H9 (cell line): ENCODE results near the gene CFAP157. TPM values are rescaled to one million over a fixed set of nuclear protein-coding genes. Genes with fewer than 3 reads are reported as not detected.

Source experiments
- DNase-seq: peaks from one replicate; pipeline ENCODE4 v3.0.0-alpha.2; 2017
- H2AFZ ChIP-seq: one replicate; pipeline ENCODE4 v1.6.1; 2013; ENCODE audit warnings: mild to moderate bottlenecking, low read length, control low read depth, moderate library complexity
- H2AK5ac ChIP-seq: 2 replicates; pipeline ENCODE4 v1.6.1; 2013; ENCODE audit warnings: low read length, control low read depth, mixed read lengths; ENCODE audit not compliant: insufficient read length
- H2BK120ac ChIP-seq: one replicate; pipeline ENCODE4 v1.6.1; 2013; ENCODE audit warnings: low read depth, mild to moderate bottlenecking, low read length, control low read depth, inconsistent platforms; ENCODE audit not compliant: poor library complexity, severe bottlenecking
- H2BK12ac ChIP-seq: 2 replicates; pipeline ENCODE4 v1.6.1; 2013; ENCODE audit warnings: low read length, control low read depth, mixed read lengths, low read depth; ENCODE audit not compliant: insufficient read length
- H2BK15ac ChIP-seq: 2 replicates; pipeline ENCODE4 v1.6.1; 2013; ENCODE audit warnings: low read depth, low read length, control low read depth
- H2BK20ac ChIP-seq: one replicate; pipeline ENCODE4 v1.6.1; 2013; ENCODE audit warnings: low read depth, mild to moderate bottlenecking, low read length, control low read depth, inconsistent platforms; ENCODE audit not compliant: poor library complexity, severe bottlenecking
- H2BK5ac ChIP-seq: 2 replicates; pipeline ENCODE4 v1.6.1; 2013; ENCODE audit warnings: low read length, control low read depth, mixed read lengths; ENCODE audit not compliant: insufficient read length
- H3K14ac ChIP-seq: 2 replicates; pipeline ENCODE4 v1.6.1; 2013; ENCODE audit warnings: low read length, control low read depth; ENCODE audit not compliant: insufficient read depth
- H3K18ac ChIP-seq: 2 replicates; pipeline ENCODE4 v1.6.1; 2013; ENCODE audit warnings: low read depth, mild to moderate bottlenecking, mixed read lengths, low read length, control low read depth; ENCODE audit not compliant: insufficient read length
- H3K23ac ChIP-seq: 2 replicates; pipeline ENCODE4 v1.6.1; 2013; ENCODE audit warnings: low read length, control low read depth, mixed read lengths, low read depth; ENCODE audit not compliant: insufficient read length
- H3K23me2 ChIP-seq: 2 replicates; pipeline ENCODE4 v1.6.1; 2013; ENCODE audit warnings: low read depth, mild to moderate bottlenecking, mixed read lengths, low read length, control low read depth; ENCODE audit not compliant: insufficient read length, poor library complexity, severe bottlenecking
- H3K27ac ChIP-seq: 2 replicates; pipeline ENCODE4 v1.5.1; 2013; ENCODE audit warnings: low read length, control low read depth, mixed read lengths, low read depth; ENCODE audit not compliant: insufficient read length
- H3K27me3 ChIP-seq: 2 replicates; pipeline ENCODE4 v1.6.1; 2013; ENCODE audit warnings: low read length, control low read depth, inconsistent platforms; ENCODE audit not compliant: insufficient read depth
- H3K4ac ChIP-seq: 2 replicates; pipeline ENCODE4 v1.6.1; 2013; ENCODE audit warnings: low read depth, mild to moderate bottlenecking, control low read depth, inconsistent platforms, low read length, moderate library complexity
- H3K4me1 ChIP-seq: 2 replicates; pipeline ENCODE4 v1.6.1; 2013; ENCODE audit warnings: low read length, control low read depth, inconsistent platforms; ENCODE audit not compliant: insufficient read depth
- H3K4me2 ChIP-seq: 2 replicates; pipeline ENCODE4 v1.6.1; 2013; ENCODE audit warnings: low read length, control low read depth, mixed read lengths; ENCODE audit not compliant: insufficient read length, insufficient read depth
- H3K56ac ChIP-seq: 2 replicates; pipeline ENCODE4 v1.6.1; 2013; ENCODE audit warnings: low read depth, mild to moderate bottlenecking, mixed read lengths, low read length, control low read depth; ENCODE audit not compliant: insufficient read length
- H3K79me1 ChIP-seq: 2 replicates; pipeline ENCODE4 v1.6.1; 2013; ENCODE audit warnings: low read depth, mild to moderate bottlenecking, moderate library complexity, low read length, control low read depth, inconsistent platforms; ENCODE audit not compliant: insufficient read depth, poor library complexity, severe bottlenecking
- H3K79me2 ChIP-seq: 2 replicates; pipeline ENCODE4 v1.6.1; 2013; ENCODE audit warnings: low read length, control low read depth, inconsistent platforms; ENCODE audit not compliant: insufficient read depth
- H3K9ac ChIP-seq: 2 replicates; pipeline ENCODE4 v1.6.1; 2013; ENCODE audit warnings: low read length, control low read depth, mixed read lengths; ENCODE audit not compliant: insufficient read length; ENCODE audit errors: extremely low read depth
- H3K9me3 ChIP-seq: one replicate; pipeline ENCODE4 v1.6.1; 2013; ENCODE audit warnings: low read depth, low read length, inconsistent platforms; ENCODE audit not compliant: control insufficient read depth
- H3T11ph ChIP-seq: one replicate; pipeline ENCODE4 v1.6.1; 2013; ENCODE audit warnings: mild to moderate bottlenecking, low read length, control low read depth, inconsistent platforms
- H4K20me1 ChIP-seq: one replicate; pipeline ENCODE4 v1.6.1; 2013; ENCODE audit not compliant: control insufficient read depth, insufficient read length, insufficient read depth
- H4K5ac ChIP-seq: 2 replicates; pipeline ENCODE4 v1.6.1; 2013; ENCODE audit warnings: low read depth, mild to moderate bottlenecking, mixed read lengths, low read length, control low read depth; ENCODE audit not compliant: insufficient read length
- H4K8ac ChIP-seq: replicated peaks from 2 replicates; pipeline ENCODE4 v1.6.1; 2013; ENCODE audit warnings: low read length, control low read depth, mixed read lengths, low read depth; ENCODE audit not compliant: insufficient read length
- H4K91ac ChIP-seq: 2 replicates; pipeline ENCODE4 v1.6.1; 2013; ENCODE audit warnings: low read depth, mild to moderate bottlenecking, moderate library complexity, mixed read lengths, low read length, control low read depth; ENCODE audit not compliant: insufficient read length
- H3K27ac Mint-ChIP-seq, 3 experiments: 2 replicates in 2 of 3; 3 replicates in 1 of 3; pipeline ENCODE4 v1.8.0; 2020 to 2021; ENCODE audit warnings: mixed read lengths in 3 of 3, mild to moderate bottlenecking in 1 of 3, moderate library complexity in 1 of 3
- H3K27me3 Mint-ChIP-seq: 2 replicates; pipeline ENCODE4 v1.8.0; 2021; ENCODE audit warnings: low read depth, mild to moderate bottlenecking, moderate library complexity, mixed read lengths
- H3K36me3 Mint-ChIP-seq, 3 experiments: 2 replicates in 2 of 3; 3 replicates in 1 of 3; pipeline ENCODE4 v1.8.0; 2020 to 2021; ENCODE audit warnings: low read depth in 3 of 3, mixed read lengths in 3 of 3; ENCODE audit not compliant: insufficient read depth in 1 of 3
- H3K4me1 Mint-ChIP-seq, 2 experiments: 2 replicates each; pipeline ENCODE4 v1.8.0; 2020; ENCODE audit warnings: mixed read lengths in 2 of 2
- H3K4me3 Mint-ChIP-seq, 2 experiments: 2 replicates in 1 of 2; 3 replicates in 1 of 2; pipeline ENCODE4 v1.8.0; 2020 to 2021; ENCODE audit warnings: mild to moderate bottlenecking in 2 of 2, mixed read lengths in 2 of 2, moderate library complexity in 1 of 2
- H3K9me3 Mint-ChIP-seq, 2 experiments: 2 replicates in 1 of 2; 3 replicates in 1 of 2; pipeline ENCODE4 v1.8.0; 2020; ENCODE audit warnings: mild to moderate bottlenecking in 2 of 2, mixed read lengths in 2 of 2, moderate library complexity in 1 of 2
- WGBS: extraction: QIAGEN DNeasy Blood & Tissue Kit; methylation state at CpG from one replicate; pipeline ENCODE4 v1.1.7; 2013; ENCODE audit warnings: missing lambda C conversion rate, low lambda C conversion rate, mixed read lengths; ENCODE audit not compliant: insufficient read length; ENCODE audit errors: extremely low coverage; 5-methylcytosine and 5-hydroxymethylcytosine counted together
- total RNA-seq: library from RNA; stranded (reverse); gene quantifications from 2 replicates; pipeline ENCODE4 v1.2.1, GENCODE V29; 2021
- TF ChIP-seq, protein P1 (sequence below): fragments of 200-600 bp; sonication (generic); conservative IDR thresholded peaks from 3 replicates; pipeline ENCODE4 v1.8.0; 2021; ENCODE audit warnings: antibody characterized with exemption, mild to moderate bottlenecking

Gene CFAP157
- total RNA-seq, 1 experiment from 2014 or later = 0.22 TPM

DNA sequence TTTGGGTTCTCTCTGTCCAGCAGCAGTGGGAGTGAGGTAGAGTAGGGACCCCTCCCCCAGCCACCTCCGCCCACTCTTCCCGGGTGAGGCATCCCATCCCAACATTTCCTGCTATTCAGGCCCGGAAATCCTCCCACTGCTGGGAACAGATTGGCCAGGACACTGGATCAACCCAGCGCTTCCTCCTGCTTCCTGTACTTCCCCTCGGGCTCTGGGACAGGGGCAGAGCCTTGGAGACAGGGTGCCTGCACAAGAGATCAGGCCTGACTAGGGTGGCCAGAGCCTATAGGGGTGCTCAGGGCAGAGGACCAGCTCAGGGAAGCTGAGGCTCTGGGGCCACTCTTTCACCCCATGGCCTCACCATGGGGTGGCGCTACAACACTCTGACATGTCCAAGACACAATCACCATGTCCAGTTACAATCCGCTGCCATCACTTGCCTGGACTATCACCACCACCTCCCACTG lies 57.2 kb downstream of the CFAP157 start:
- H2BK120ac ChIP-seq = no peak overlapping the region
- H3K4ac ChIP-seq = no peak overlapping the region
- no peak overlapping the region for H4K5ac ChIP-seq
- no peak overlapping the region for H3K18ac ChIP-seq
- H3K14ac ChIP-seq = no peak overlapping the region
- H2BK20ac ChIP-seq = no peak overlapping the region
- TF ChIP-seq, protein P1, sequence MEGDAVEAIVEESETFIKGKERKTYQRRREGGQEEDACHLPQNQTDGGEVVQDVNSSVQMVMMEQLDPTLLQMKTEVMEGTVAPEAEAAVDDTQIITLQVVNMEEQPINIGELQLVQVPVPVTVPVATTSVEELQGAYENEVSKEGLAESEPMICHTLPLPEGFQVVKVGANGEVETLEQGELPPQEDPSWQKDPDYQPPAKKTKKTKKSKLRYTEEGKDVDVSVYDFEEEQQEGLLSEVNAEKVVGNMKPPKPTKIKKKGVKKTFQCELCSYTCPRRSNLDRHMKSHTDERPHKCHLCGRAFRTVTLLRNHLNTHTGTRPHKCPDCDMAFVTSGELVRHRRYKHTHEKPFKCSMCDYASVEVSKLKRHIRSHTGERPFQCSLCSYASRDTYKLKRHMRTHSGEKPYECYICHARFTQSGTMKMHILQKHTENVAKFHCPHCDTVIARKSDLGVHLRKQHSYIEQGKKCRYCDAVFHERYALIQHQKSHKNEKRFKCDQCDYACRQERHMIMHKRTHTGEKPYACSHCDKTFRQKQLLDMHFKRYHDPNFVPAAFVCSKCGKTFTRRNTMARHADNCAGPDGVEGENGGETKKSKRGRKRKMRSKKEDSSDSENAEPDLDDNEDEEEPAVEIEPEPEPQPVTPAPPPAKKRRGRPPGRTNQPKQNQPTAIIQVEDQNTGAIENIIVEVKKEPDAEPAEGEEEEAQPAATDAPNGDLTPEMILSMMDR = peak; percentile 72
- H3K23me2 ChIP-seq = no peaks in the 10 kb centered on the region
- H3K56ac ChIP-seq = no peak overlapping the region
- H3K79me1 ChIP-seq = no peaks in the 10 kb centered on the region
- peaks cover 7% of the 10 kb centered on the region; the same call in 1 of the 2 replicates for H3K4me1 ChIP-seq
- no peak overlapping the region for H2AFZ ChIP-seq
- no peaks in the 10 kb centered on the region for H3K27me3 ChIP-seq
- H3K23ac ChIP-seq = no peak overlapping the region
- no peaks in the 10 kb centered on the region; a peak in 1 of 5 replicates for H3K9me3 Mint-ChIP-seq
- H2BK15ac ChIP-seq = no peak overlapping the region
- no peaks in the 10 kb centered on the region for H3K79me2 ChIP-seq
- no peaks in the 10 kb centered on the region for H3K36me3 Mint-ChIP-seq
- H3K4me1 Mint-ChIP-seq = peaks cover 39 to 51% of the 10 kb centered on the region in 2 experiments
- H4K91ac ChIP-seq = no peak overlapping the region
- no peak overlapping the region for H2BK12ac ChIP-seq
- DNase-seq = peak; percentile 80
- H3K27ac Mint-ChIP-seq = peak overlapping the region in 2 of 3 experiments; percentile 12 to 65; a peak in 3 of 7 replicates
- WGBS = no CpG with 5 or more reads among the region's 7 CpGs
- H3K4me3 Mint-ChIP-seq = peak overlapping the region in 1 of 2 experiments; percentile 25; a peak in 1 of 5 replicates
- no peak overlapping the region for H3K27ac ChIP-seq
- H2AK5ac ChIP-seq = no peak overlapping the region
- no peak overlapping the region for H2BK5ac ChIP-seq
- H3K9ac ChIP-seq = no peak overlapping the region
- H4K8ac ChIP-seq = no peak overlapping the region
- H4K20me1 ChIP-seq = no peaks in the 10 kb centered on the region
- no peak overlapping the region for H3T11ph ChIP-seq
- no peaks in the 10 kb centered on the region for H3K9me3 ChIP-seq
- H3K4me2 ChIP-seq = no peak overlapping the region
- peaks cover 6% of the 10 kb centered on the region for H3K27me3 Mint-ChIP-seq
